HL-60 (cell line): Measurements from ENCODE around the gene IFTAP.

Experiments used
- CTCF ChIP-seq: IDR thresholded peaks from one replicate; pipeline ENCODE4 v1.5.1; 2011; ENCODE audit warnings: low read length, control low read depth, inconsistent platforms; ENCODE audit not compliant: insufficient read depth
- POLR2AphosphoS5 ChIP-seq: IDR thresholded peaks from 2 replicates; pipeline ENCODE4 v1.6.1; 2012; ENCODE audit warnings: low read depth
- REST ChIP-seq: IDR thresholded peaks from 2 replicates; pipeline ENCODE4 v1.6.1; 2012; ENCODE audit warnings: low read depth; ENCODE audit not compliant: insufficient replicate concordance
- SPI1 ChIP-seq: IDR thresholded peaks from 2 replicates; pipeline ENCODE4 v1.6.1; 2012; ENCODE audit warnings: low read depth, mild to moderate bottlenecking, borderline replicate concordance

- TF ChIP-seq CTCF, result no peak
- TF ChIP-seq REST, result no peak
- no peak for TF ChIP-seq POLR2AphosphoS5
- TF ChIP-seq SPI1, result no peak
Measured at GRCh38 chr11:36689442-36689841, 95.1 kb downstream of the IFTAP start.
